Immature natural killer cell (primary cell): ENCODE measurements around the gene TTBK2. TPM values are rescaled to one million over a fixed set of nuclear protein-coding genes. Genes with fewer than 3 reads are reported as not detected.
"Not testable (repeated sequence)": the region's sequence is repeated elsewhere in the genome, so short reads cannot be mapped to it uniquely, and the experiment has no call there.

Source experiments
- DNase-seq, 3 donors: peaks; one replicate each; pipeline ENCODE4 v3.0.0; 2022; ENCODE audit warnings: mixed read lengths in 1 of 3
- H3K27ac Mint-ChIP-seq, 6 donors: one replicate each; pipeline ENCODE4 v1.8.0; 2020; ENCODE audit warnings: mixed read lengths in 6 of 6, mild to moderate bottlenecking in 5 of 6, inconsistent platforms in 4 of 6, moderate library complexity in 3 of 6
- H3K27me3 Mint-ChIP-seq, 3 donors: one replicate each; pipeline ENCODE4 v1.8.0; 2020 to 2021; ENCODE audit warnings: low read depth in 3 of 3, mild to moderate bottlenecking in 3 of 3, mixed read lengths in 3 of 3, moderate library complexity in 3 of 3, inconsistent platforms in 1 of 3
- H3K36me3 Mint-ChIP-seq, 3 donors: one replicate each; pipeline ENCODE4 v1.8.0; 2020; ENCODE audit warnings: mixed read lengths in 3 of 3, inconsistent platforms in 2 of 3, mild to moderate bottlenecking in 2 of 3
- H3K4me1 Mint-ChIP-seq, 2 donors: one replicate each; pipeline ENCODE4 v1.8.0; 2020; ENCODE audit warnings: inconsistent platforms in 2 of 2, mild to moderate bottlenecking in 2 of 2, mixed read lengths in 2 of 2, moderate library complexity in 1 of 2
- H3K4me3 Mint-ChIP-seq, 5 donors: one replicate each; pipeline ENCODE4 v1.8.0; 2020; ENCODE audit warnings: mild to moderate bottlenecking in 5 of 5, mixed read lengths in 5 of 5, inconsistent platforms in 3 of 5, moderate library complexity in 3 of 5
- H3K9me3 Mint-ChIP-seq, 6 donors: one replicate each; pipeline ENCODE4 v1.8.0; 2020; ENCODE audit warnings: mild to moderate bottlenecking in 6 of 6, mixed read lengths in 6 of 6, inconsistent platforms in 4 of 6, moderate library complexity in 3 of 6
- polyA plus RNA-seq, 3 donors: library from polyadenylated mRNA; unstranded; fragments of 300-500 nt; fragmentation: Illumina TruSeq; gene quantifications; one replicate each; pipeline ENCODE4 v1.2.3, GENCODE V29; 2021

TTBK2 gene
- polyA plus RNA-seq, 3 donors from 2014 or later: 5.1 to 11.0 (median 5.9) TPM

- not testable (repeated sequence) for H3K27me3 Mint-ChIP-seq, H3K27ac Mint-ChIP-seq, H3K4me1 Mint-ChIP-seq, H3K4me3 Mint-ChIP-seq, H3K36me3 Mint-ChIP-seq, DNase-seq, H3K9me3 Mint-ChIP-seq
Observed at GRCh38 chr15:42887384-42887783, 33.2 kb downstream of the TTBK2 start.

GRCh38 chr15:42880121-42880520 is 40.5 kb downstream of the TTBK2 start:
- H3K27me3 Mint-ChIP-seq: no peaks in the 10 kb centered on the region
- H3K4me3 Mint-ChIP-seq: no peak overlapping the region
- peak overlapping the region in 1 of 6 donors; percentile 12 for H3K27ac Mint-ChIP-seq
- no peak for DNase-seq
- peaks cover 0 to 4% (median 0%) of the 10 kb centered on the region in 6 donors for H3K9me3 Mint-ChIP-seq
- peaks cover 0 to 7% (median 6%) of the 10 kb centered on the region in 3 donors for H3K36me3 Mint-ChIP-seq
- H3K4me1 Mint-ChIP-seq: no peaks in the 10 kb centered on the region

- Mint-ChIP-seq H3K4me3 (no peak overlapping the region), H3K27ac (no peak overlapping the region)
Observed at GRCh38 chr15:42879443-42879842, 41.1 kb downstream of the TTBK2 start.

GRCh38 chr15:42876224-42876623 is 44.4 kb downstream of the TTBK2 start:
- Mint-ChIP-seq H3K36me3 (peaks cover 0 to 7% (median 3%) of the 10 kb centered on the region in 3 donors), H3K27me3 (no peaks in the 10 kb centered on the region), H3K27ac (no peak overlapping the region), H3K4me1 (no peaks in the 10 kb centered on the region), H3K9me3 (no peaks in the 10 kb centered on the region), H3K4me3 (no peak overlapping the region)
- no peak for DNase-seq

More at GRCh38 chr15:42879443-42879842, 41.1 kb downstream of the TTBK2 start:
- H3K36me3 Mint-ChIP-seq: peaks cover 0 to 7% (median 6%) of the 10 kb centered on the region in 3 donors
- H3K4me1 Mint-ChIP-seq: no peaks in the 10 kb centered on the region
- no peaks in the 10 kb centered on the region for H3K27me3 Mint-ChIP-seq
- no peak for DNase-seq
- peaks cover 0 to 4% (median 0%) of the 10 kb centered on the region in 6 donors for H3K9me3 Mint-ChIP-seq

- Mint-ChIP-seq H3K4me3 (no peak overlapping the region), H3K9me3 (no peaks in the 10 kb centered on the region), H3K27ac (no peak overlapping the region), H3K4me1 (no peaks in the 10 kb centered on the region), H3K27me3 (no peaks in the 10 kb centered on the region), H3K36me3 (peaks cover 6 to 17% (median 14%) of the 10 kb centered on the region in 3 donors)
- no peak for DNase-seq
Observed at GRCh38 chr15:42868683-42869082, 51.9 kb downstream of the TTBK2 start.

GRCh38 chr15:42863572-42864239 is 56.9 kb downstream of the TTBK2 start:
- peaks cover 0 to 1% (median 0%) of the 10 kb centered on the region in 3 donors for H3K27me3 Mint-ChIP-seq
- H3K4me1 Mint-ChIP-seq: peaks cover 0 to 2% of the 10 kb centered on the region in 2 donors
- no peak overlapping the region for H3K27ac Mint-ChIP-seq
- no peak for DNase-seq
- no peaks in the 10 kb centered on the region for H3K9me3 Mint-ChIP-seq
- no peak overlapping the region for H3K4me3 Mint-ChIP-seq
- H3K36me3 Mint-ChIP-seq: peaks cover 15 to 25% (median 24%) of the 10 kb centered on the region in 3 donors

- Mint-ChIP-seq H3K36me3 (peaks cover 16 to 24% (median 19%) of the 10 kb centered on the region in 3 donors), H3K27me3 (peaks cover 0 to 3% (median 0%) of the 10 kb centered on the region in 3 donors), H3K4me1 (peaks cover 0 to 2% of the 10 kb centered on the region in 2 donors), H3K27ac (no peak overlapping the region), H3K4me3 (no peak overlapping the region), H3K9me3 (no peaks in the 10 kb centered on the region)
- DNase-seq: no peak
Observed at GRCh38 chr15:42858999-42859789, 61.4 kb downstream of the TTBK2 start.

GRCh38 chr15:42858540-42858939 is 62.0 kb downstream of the TTBK2 start:
- Mint-ChIP-seq H3K4me3 (no peak overlapping the region), H3K36me3 (peaks cover 16 to 25% (median 20%) of the 10 kb centered on the region in 3 donors)

GRCh38 chr15:42854576-42854975 is 66.0 kb downstream of the TTBK2 start:
- H3K9me3 Mint-ChIP-seq: no peaks in the 10 kb centered on the region
- peaks cover 7 to 20% (median 14%) of the 10 kb centered on the region in 3 donors for H3K36me3 Mint-ChIP-seq
- peaks cover 0 to 1% of the 10 kb centered on the region in 2 donors for H3K4me1 Mint-ChIP-seq
- peaks cover 0 to 2% (median 0%) of the 10 kb centered on the region in 3 donors for H3K27me3 Mint-ChIP-seq
- no peak overlapping the region for H3K27ac Mint-ChIP-seq
- no peak for DNase-seq
- H3K4me3 Mint-ChIP-seq: no peak overlapping the region

More at GRCh38 chr15:42858540-42858939, 62.0 kb downstream of the TTBK2 start:
- Mint-ChIP-seq H3K27me3 (peaks cover 0 to 3% (median 0%) of the 10 kb centered on the region in 3 donors), H3K9me3 (no peaks in the 10 kb centered on the region), H3K27ac (no peak overlapping the region), H3K4me1 (peaks cover 0 to 2% of the 10 kb centered on the region in 2 donors)
- no peak for DNase-seq

- peaks cover 0 to 9% (median 6%) of the 10 kb centered on the region in 3 donors for H3K36me3 Mint-ChIP-seq
- H3K4me1 Mint-ChIP-seq: no peaks in the 10 kb centered on the region
- no peak overlapping the region for H3K4me3 Mint-ChIP-seq
- H3K9me3 Mint-ChIP-seq: no peaks in the 10 kb centered on the region
- no peak overlapping the region for H3K27ac Mint-ChIP-seq
- no peaks in the 10 kb centered on the region for H3K27me3 Mint-ChIP-seq
- DNase-seq: no peak
Observed at GRCh38 chr15:42849836-42850235, 70.7 kb downstream of the TTBK2 start.

GRCh38 chr15:42848846-42849245 is 71.7 kb downstream of the TTBK2 start:
- H3K4me1 Mint-ChIP-seq: no peaks in the 10 kb centered on the region
- H3K27ac Mint-ChIP-seq: no peak overlapping the region
- no peaks in the 10 kb centered on the region for H3K27me3 Mint-ChIP-seq
- no peak overlapping the region for H3K4me3 Mint-ChIP-seq
- H3K9me3 Mint-ChIP-seq: no peaks in the 10 kb centered on the region
- H3K36me3 Mint-ChIP-seq: peaks cover 0 to 9% (median 6%) of the 10 kb centered on the region in 3 donors
- no peak for DNase-seq

GRCh38 chr15:42846647-42847046 is 73.9 kb downstream of the TTBK2 start:
- H3K9me3 Mint-ChIP-seq: no peaks in the 10 kb centered on the region
- no peak overlapping the region for H3K27ac Mint-ChIP-seq
- H3K27me3 Mint-ChIP-seq: no peaks in the 10 kb centered on the region
- no peak overlapping the region for H3K4me3 Mint-ChIP-seq
- no peak for DNase-seq
- H3K36me3 Mint-ChIP-seq: peaks cover 0 to 9% (median 3%) of the 10 kb centered on the region in 3 donors
- H3K4me1 Mint-ChIP-seq: no peaks in the 10 kb centered on the region

- H3K27ac Mint-ChIP-seq: no peak overlapping the region
- DNase-seq: no peak
- H3K9me3 Mint-ChIP-seq: no peaks in the 10 kb centered on the region
- H3K36me3 Mint-ChIP-seq: peaks cover 0 to 6% (median 3%) of the 10 kb centered on the region in 3 donors
- no peak overlapping the region for H3K4me3 Mint-ChIP-seq
- no peaks in the 10 kb centered on the region for H3K4me1 Mint-ChIP-seq
- H3K27me3 Mint-ChIP-seq: no peaks in the 10 kb centered on the region
Observed at GRCh38 chr15:42845581-42845980, 75.0 kb downstream of the TTBK2 start.

GRCh38 chr15:42843699-42844098 is 76.9 kb downstream of the TTBK2 start:
- no peak for DNase-seq
- no peak overlapping the region for H3K4me3 Mint-ChIP-seq
- H3K4me1 Mint-ChIP-seq: no peaks in the 10 kb centered on the region
- H3K9me3 Mint-ChIP-seq: no peaks in the 10 kb centered on the region
- no peaks in the 10 kb centered on the region for H3K27me3 Mint-ChIP-seq
- H3K36me3 Mint-ChIP-seq: peaks cover 4 to 15% (median 8%) of the 10 kb centered on the region in 3 donors
- H3K27ac Mint-ChIP-seq: no peak overlapping the region
